Right atrium auricular region (tissue), 2 donors: ENCODE data around the gene TMEM219. TPM values are rescaled to one million over a fixed set of nuclear protein-coding genes. Genes with fewer than 3 reads are reported as not detected.
"Not testable (repeated sequence)": the region's sequence is repeated elsewhere in the genome, so short reads cannot be mapped to it uniquely, and the experiment has no call there.

ENCODE experiments used
- DNase-seq: peaks from one replicate; pipeline ENCODE4 v3.0.0-alpha.2; 2019; ENCODE audit warnings: low spot score
- H3K27ac ChIP-seq, 2 donors: fragments of 200-600 bp; sonication (generic); 1 replicate in 1 of 2; 2 replicates in 1 of 2; pipeline ENCODE4 v1.5.1; 2016 to 2019
- H3K27me3 ChIP-seq, 2 donors: fragments of 200-600 bp; sonication (generic); one replicate each; pipeline versions ENCODE4 v1.5.1 to v1.6.0; 2017 to 2019
- H3K36me3 ChIP-seq: fragments of 200-600 bp; sonication (generic); one replicate; pipeline ENCODE4 v1.5.1; 2016
- H3K4me1 ChIP-seq, 2 donors: fragments of 200-600 bp; sonication (generic); one replicate each; pipeline versions ENCODE4 v1.5.1 to v1.6.0; 2017 to 2019
- H3K4me3 ChIP-seq, 2 donors: fragments of 200-600 bp; sonication (generic); 1 replicate in 1 of 2; 2 replicates in 1 of 2; pipeline ENCODE4 v1.5.1; 2017 to 2019; ENCODE audit warnings: mild to moderate bottlenecking in 1 of 2, moderate library complexity in 1 of 2
- H3K9me3 ChIP-seq, 2 donors: fragments of 200-600 bp; sonication (generic); one replicate each; pipeline ENCODE4 v1.5.1; 2019
- total RNA-seq, 2 donors: library from RNA; depleted of rRNA; stranded (reverse); fragments of >200 nt; gene quantifications; one replicate each; pipeline ENCODE4 v1.1.0, GENCODE V29; 2016
- TF ChIP-seq, protein P1 (sequence below), 2 donors: fragments of 200-600 bp; sonication (generic); IDR thresholded peaks; one replicate each; pipeline ENCODE4 v1.5.1; 2019; ENCODE audit warnings: antibody characterized with exemption in 2 of 2

TMEM219 gene
- total RNA-seq, 2 donors from 2014 or later = 100 to 107 TPM

DNA sequence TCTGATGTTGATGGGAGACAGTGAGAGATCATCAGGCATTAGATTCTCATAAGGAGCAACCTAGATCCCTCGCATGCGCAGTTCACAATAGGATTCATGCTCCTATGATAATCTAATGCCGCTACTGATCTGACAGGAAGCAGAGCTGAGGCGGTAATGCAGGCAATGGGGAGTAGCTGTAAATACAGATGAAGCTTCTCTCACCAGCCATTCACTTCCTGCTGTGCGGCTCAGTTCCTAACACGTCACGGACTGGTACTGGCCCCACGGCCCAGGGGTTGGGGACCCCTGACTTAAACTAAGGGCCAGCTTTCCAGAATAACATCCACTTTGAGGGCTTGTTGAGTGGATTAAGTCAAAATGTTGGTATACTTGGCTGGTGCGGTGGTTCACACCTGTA lies 2.6 kb upstream of the TMEM219 start:
- DNase-seq = no peak
- Histone ChIP-seq H3K9me3 (no peaks in the 10 kb centered on the region), H3K4me1 (peaks cover 0 to 18% of the 10 kb centered on the region in 2 donors), H3K36me3 (no peaks in the 10 kb centered on the region), H3K27me3 (no peaks in the 10 kb centered on the region), H3K27ac (no peak overlapping the region), H3K4me3 (no peak overlapping the region)
- TF ChIP-seq, protein P1, sequence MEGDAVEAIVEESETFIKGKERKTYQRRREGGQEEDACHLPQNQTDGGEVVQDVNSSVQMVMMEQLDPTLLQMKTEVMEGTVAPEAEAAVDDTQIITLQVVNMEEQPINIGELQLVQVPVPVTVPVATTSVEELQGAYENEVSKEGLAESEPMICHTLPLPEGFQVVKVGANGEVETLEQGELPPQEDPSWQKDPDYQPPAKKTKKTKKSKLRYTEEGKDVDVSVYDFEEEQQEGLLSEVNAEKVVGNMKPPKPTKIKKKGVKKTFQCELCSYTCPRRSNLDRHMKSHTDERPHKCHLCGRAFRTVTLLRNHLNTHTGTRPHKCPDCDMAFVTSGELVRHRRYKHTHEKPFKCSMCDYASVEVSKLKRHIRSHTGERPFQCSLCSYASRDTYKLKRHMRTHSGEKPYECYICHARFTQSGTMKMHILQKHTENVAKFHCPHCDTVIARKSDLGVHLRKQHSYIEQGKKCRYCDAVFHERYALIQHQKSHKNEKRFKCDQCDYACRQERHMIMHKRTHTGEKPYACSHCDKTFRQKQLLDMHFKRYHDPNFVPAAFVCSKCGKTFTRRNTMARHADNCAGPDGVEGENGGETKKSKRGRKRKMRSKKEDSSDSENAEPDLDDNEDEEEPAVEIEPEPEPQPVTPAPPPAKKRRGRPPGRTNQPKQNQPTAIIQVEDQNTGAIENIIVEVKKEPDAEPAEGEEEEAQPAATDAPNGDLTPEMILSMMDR (IDR thresholded peaks at IDR 0.05) = no peak

DNA sequence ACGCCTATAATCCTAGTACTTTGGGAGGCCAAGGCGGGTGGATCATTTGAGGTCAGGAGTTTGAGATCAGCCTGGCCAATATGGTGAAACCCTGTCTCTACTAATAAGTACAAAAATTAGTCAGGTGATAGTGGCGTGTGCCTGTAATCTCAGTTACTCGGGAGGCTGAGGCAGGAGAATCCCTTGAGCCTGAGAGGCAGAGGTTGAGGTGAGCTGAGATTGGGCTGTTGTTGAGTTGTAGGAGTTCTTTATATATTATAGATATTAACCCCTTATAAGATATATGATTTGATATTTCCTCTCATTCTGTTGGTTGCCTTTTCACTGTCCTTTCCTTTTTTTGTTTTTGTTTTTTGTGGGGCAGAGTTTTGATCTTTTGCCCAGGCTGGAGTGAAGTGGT lies 2.1 kb upstream of the TMEM219 start:
- not testable (repeated sequence) for DNase-seq, H3K27ac ChIP-seq, H3K9me3 ChIP-seq, H3K36me3 ChIP-seq, H3K27me3 ChIP-seq, H3K4me3 ChIP-seq
- H3K4me1 ChIP-seq = peaks cover 0 to 18% of the 10 kb centered on the region in 2 donors

DNA sequence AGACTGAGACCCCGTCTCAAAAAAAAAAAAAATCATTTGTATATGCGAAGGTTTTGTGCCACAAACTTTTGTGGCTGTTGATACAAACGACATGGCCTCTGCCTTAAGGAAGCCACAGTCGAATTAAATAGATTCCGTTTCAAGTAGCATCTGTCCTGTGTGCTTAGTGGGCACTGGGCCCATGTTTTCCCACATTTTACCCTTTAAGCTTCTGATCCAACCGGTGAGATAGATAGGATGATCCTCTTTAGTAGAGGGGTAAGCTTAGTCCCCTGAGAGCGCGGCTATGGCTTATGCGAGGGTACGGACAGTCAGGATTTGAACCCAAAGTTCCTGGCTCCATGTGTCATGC lies 776 bp upstream of the TMEM219 start:
- H3K36me3 ChIP-seq = no peaks in the 10 kb centered on the region
- H3K27me3 ChIP-seq = no peaks in the 10 kb centered on the region
- no peaks in the 10 kb centered on the region for H3K9me3 ChIP-seq
- peaks cover 0 to 18% of the 10 kb centered on the region in 2 donors for H3K4me1 ChIP-seq
- no peak for DNase-seq
- TF ChIP-seq, protein P1 (IDR thresholded peaks at IDR 0.05) = no peak
- peak overlapping the region; percentile 66 to 80 for H3K4me3 ChIP-seq
- H3K27ac ChIP-seq = peak overlapping the region; percentile 93

DNA sequence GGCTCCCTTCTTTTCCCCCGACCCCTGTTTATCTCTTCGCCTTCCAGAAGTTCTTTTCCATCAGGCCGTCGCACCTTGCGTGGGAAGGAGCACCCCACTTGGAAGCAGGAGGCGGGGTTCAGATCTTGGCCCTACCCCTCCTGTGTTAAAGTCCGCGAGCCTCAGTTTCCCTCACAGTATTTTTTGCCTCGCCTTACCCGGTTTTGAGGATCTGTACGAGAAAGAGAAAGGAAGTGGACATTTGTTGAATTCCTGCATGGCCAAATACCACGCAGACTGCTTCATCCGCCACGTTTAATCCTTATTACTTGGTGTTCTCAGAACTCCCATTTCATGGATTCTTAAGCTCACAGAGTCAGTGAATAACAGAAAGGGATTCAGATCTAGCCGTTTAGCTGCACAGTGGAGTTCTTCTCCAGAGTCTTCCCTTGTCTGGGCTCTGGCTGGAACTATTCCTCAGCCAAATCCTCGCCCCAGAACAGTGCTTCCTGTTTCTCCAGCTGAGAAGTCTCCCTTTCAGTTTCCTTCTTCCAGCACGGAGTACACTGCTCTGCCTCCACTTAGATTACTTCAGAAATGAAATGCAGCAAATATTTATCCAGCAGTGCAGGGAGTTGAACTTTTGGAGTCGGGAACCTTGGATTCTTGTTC lies 590 bp downstream of the TMEM219 start:
- H3K36me3 ChIP-seq = no peaks in the 10 kb centered on the region
- no peaks in the 10 kb centered on the region for H3K9me3 ChIP-seq
- no peak for DNase-seq
- H3K4me1 ChIP-seq = peaks cover 0 to 18% of the 10 kb centered on the region in 2 donors
- TF ChIP-seq, protein P1 (IDR thresholded peaks at IDR 0.05) = no peak
- H3K27ac ChIP-seq = peak overlapping the region; percentile 93
- peak overlapping the region; percentile 66 to 80 for H3K4me3 ChIP-seq
- H3K27me3 ChIP-seq = no peaks in the 10 kb centered on the region

DNA sequence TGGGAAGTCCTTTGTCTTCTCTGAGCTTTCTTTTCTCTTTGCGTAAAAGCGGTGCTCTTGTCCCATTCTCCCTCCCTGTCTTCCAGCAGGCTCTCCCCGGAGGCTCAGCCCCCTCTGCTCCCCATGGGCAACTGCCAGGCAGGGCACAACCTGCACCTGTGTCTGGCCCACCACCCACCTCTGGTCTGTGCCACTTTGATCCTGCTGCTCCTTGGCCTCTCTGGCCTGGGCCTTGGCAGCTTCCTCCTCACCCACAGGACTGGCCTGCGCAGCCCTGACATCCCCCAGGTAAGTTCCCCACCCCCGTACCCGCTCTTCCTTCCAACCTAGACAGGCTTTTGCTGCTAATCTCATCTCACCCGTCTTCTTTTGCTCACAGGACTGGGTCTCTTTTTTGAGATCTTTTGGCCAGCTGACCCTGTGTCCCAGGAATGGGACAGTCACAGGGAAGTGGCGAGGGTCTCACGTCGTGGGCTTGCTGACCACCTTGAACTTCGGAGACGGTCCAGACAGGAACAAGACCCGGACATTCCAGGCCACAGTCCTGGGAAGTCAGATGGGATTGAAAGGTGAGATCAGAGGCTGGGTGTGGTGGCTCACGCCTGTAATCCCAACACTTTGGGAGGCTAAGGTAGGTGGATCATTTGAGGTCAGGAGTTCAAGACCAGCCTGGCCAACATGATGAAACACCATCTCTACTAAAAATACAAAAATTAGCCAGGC lies 1.3 kb downstream of the TMEM219 start:
- Histone ChIP-seq H3K36me3 (peaks cover 4% of the 10 kb centered on the region), H3K9me3 (no peaks in the 10 kb centered on the region), H3K27me3 (no peaks in the 10 kb centered on the region), H3K27ac (peak overlapping the region; percentile 93), H3K4me3 (peak overlapping the region; percentile 66 to 80), H3K4me1 (peaks cover 0 to 18% of the 10 kb centered on the region in 2 donors)
- TF ChIP-seq, protein P1 (IDR thresholded peaks at IDR 0.05) = no peak
- DNase-seq = no peak

DNA sequence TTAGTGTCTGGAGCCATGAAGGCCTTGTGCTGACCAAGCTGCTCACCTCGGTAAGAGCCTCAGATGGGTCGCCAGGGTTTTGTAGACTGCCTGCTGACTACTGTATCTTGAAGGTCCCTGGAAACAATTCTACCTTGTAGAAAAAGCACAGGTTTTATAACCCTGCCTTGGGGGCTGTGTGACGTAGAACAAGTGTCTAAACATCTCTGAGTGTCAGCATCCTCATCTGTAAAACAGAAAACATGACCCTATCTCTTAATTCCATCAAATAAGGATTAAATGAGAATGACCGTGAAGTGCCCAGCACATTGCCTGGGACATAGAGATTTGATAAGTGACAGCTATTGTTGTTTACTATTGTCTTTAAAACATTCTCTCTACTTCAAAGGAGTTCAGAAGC lies 6.3 kb downstream of the TMEM219 start:
- TF ChIP-seq, protein P1 (IDR thresholded peaks at IDR 0.05) = no peak
- peaks cover 0 to 4% of the 10 kb centered on the region in 2 donors for H3K4me1 ChIP-seq
- H3K27me3 ChIP-seq = no peaks in the 10 kb centered on the region
- H3K4me3 ChIP-seq = no peak overlapping the region
- no peaks in the 10 kb centered on the region for H3K9me3 ChIP-seq
- no peak overlapping the region for H3K27ac ChIP-seq
- no peak for DNase-seq
- H3K36me3 ChIP-seq = peaks cover 12% of the 10 kb centered on the region
